HG03460 (cell line): ENCODE results near the gene S100A2.

Experiments
- ATAC-seq: cut with Tn5 transposase; IDR thresholded peaks from one replicate; pipeline ENCODE4 v1.9.1; 2021; ENCODE audit not compliant: unreplicated experiment

S100A2 gene

DNA sequence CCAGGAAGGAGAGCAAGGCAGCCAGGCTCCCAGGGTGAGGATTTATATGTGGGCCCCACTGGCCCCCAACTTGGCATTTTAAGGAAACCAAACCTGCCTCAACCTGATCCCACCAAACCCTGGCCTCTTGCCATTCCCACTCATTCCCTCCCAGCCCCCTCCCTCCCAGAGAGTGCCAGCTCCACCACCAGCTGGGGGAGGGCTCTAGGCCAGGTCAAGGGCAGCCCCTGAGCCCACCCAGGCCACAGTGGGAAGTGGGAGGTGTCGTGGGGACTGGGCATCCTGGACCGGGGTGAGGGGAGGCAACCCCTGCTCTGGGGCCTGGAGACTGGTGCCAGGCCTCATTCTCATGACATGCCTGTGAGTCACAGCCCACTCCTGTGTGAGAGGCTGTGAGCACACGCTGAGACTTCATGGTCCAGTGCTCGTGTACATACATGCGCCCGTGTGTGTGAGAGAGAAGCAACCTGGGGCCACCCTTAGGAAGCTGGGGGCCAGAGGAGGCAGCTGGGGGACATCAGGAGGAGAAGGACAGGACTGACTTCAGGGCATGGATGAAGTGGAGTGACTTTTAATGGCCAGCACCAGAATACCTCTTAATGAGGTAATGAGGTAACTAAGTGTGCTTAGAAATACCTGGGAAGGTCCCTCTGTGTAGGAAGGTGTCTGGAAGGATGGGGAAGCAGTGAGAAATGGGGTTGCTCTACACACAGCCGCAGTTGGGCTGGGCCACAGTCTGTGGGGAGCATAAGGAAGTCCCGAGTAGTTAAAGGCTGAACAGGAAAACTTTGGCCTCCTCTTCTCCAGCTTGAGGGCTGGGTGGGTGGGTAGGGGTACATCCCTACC is at the start of gene S100A2:
Gene S100A2, minus strand, starts transcription at position 316 of the 846 bp plus-strand sequence. CDS start 1,967 bp downstream, outside the sequence.
- peak; percentile 50 for ATAC-seq

- no peak for ATAC-seq
Measured at GRCh38 chr1:153615406-153615805, 49.8 kb upstream of the S100A2 start.

DNA sequence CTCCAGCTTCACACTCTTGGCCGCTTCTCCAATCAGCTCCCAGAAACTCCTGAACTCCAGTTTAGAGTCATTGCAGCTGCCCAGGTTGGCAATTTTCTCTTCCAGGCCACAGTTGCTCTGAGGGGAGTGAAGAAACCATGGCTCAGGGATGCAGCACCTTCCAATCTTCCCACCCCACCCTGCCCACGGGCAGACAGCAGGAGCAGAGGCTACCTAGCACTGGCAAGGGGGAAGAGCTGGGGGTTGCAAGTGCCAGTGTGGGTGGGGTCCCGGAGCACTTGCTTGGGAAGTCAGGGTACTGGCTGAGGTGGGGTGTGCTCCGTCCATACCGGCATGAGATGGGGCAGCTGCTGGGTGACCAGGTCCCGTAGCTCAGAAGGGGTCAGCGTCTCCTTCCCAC is 49.3 kb upstream of the S100A2 start:
- ATAC-seq = no peak

DNA sequence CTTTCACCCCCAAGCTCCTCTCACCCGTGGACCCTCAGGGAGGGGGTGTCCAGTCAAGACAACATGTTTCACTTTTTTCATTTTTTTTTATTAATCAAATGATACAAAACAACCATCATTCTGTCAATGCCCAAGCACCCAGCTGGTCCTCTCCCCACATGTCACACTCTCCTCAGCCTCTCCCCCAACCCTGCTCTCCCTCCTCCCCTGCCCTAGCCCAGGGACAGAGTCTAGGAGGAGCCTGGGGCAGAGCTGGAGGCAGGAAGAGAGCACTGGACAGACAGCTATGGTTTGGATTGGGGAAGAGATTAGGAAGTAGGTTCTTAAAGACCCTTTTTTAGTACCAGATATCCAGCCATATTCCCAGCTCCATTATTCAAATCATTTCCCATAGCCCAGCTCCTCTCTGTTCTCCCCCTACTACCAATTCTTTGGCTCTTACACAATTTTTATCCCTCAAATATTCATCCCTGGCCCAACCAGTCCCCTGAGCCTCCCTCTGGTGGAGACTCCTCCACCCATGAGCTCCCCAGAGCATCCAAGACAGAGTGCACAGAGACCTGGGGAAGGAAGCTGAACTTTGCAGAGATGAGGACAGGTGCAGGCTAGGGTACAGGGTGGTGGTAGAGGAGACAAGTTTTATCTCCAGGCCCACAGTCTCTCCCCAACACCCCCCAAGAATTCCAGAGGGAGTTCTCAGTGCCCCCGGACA is 48.7 kb upstream of the S100A2 start:
- no peak for ATAC-seq

GRCh38 chr1:153613406-153613805 is 47.8 kb upstream of the S100A2 start:
- ATAC-seq = no peak

DNA sequence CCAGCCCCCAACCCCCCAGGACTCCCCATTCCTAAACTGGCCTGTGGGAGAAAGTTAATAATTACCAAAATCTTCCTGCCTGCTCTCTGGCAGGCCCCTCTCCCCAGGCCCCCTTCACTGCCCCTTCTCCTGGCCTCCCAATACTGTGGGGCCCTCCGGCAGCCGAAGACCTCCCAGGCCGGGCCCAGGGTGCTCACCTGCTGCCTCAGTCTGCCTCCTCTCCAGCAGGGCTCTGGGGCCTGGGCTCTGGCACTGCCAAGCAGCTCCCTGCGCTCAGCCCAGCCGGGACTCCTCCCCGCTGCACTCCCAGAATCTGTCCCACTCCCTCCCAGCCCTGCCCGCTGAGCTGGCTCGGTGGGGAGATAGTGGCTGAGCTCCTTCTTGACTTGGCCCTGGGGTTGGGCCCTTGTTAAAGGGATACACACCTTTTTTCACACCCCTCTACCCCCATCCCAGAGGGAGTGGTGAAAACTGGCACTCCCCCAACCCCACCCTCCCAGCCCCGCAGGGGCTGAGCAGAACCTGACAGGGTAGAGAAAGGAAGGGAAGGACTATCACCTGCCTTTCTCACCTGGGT is 47.2 kb upstream of the S100A2 start, which contains the start of gene S100A16:
Gene S100A16, minus strand, starts transcription at position 383 of the 577 bp plus-strand sequence. CDS start 4,986 bp downstream, outside the sequence.
- ATAC-seq = no peak

DNA sequence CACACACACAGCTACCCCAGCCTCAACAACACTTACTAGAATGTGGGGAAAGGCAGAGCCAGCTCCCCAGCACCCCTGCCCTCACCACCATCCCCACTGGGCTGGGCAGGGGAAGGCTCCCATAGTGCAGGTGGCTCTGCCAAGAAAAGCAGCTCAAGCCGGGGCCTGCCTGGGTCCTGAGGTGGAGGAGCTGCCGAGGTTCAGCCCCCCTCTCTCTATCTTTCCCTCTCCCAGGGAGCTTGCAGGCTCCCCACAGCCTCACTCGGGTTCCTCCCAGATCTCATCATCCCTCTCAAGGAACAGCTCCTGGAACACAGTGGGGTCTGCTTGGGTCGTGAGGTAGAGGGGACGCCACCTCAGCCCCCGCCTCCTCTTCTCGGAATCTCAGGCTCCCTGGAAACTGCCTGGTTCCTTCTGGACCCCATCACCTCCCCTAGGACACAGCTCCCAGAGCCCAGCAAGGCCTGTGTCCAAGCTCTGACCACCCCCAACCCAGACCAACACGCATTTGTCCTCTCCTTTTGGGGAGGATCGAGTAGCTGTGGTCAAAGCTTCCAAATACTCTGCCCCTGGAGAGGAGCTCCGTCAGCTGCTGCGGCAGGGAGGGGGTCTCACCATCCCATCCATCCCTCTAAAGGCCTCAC is 46.6 kb upstream of the S100A2 start:
- no peak for ATAC-seq

GRCh38 chr1:153611356-153611755 is 45.7 kb upstream of the S100A2 start:
- no peak for ATAC-seq

- ATAC-seq = no peak
Measured at GRCh38 chr1:153610811-153611301, 45.2 kb upstream of the S100A2 start.

GRCh38 chr1:153610334-153610733 is 44.7 kb upstream of the S100A2 start:
- ATAC-seq = no peak

GRCh38 chr1:153609585-153609907 is 43.9 kb upstream of the S100A2 start:
- ATAC-seq = no peak

DNA sequence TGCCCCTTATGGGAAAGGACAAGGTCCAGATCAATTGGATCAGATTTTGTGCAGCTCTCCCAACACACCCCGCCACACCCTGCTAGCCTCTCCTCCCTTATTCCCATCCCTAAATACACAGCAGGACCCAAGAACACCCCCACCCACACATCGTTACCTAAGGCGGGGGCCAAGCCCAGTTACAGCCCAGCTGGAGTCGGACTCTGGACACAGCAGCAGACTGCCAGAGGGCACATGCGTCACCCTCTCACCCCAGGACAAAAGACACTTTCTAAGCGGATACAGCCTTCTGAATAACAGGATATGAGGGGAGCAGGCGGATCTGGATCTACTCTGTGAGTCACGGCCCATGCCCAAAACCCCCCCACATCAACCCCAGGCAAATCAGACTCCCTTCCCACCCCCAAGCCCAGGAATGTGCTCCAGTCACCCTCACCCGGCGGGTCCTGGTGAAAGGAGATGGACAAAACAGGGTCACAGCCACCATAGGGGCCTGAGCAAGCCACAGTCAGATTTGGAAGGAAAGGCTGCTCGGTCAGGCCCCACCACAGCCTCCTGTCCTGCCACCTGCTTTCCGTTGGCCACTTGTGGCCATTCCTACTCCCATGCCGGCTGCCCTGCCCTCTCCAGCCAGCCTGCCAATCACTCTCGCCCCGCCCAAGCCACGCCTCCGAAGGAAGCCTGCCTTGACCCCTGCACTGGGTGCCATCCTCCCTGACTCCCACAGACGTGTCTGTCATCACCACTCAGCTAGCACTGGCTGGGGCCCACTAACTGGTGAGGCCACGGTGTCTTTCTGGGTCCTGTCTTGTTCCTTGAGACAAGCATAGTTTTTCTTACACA is 43.3 kb upstream of the S100A2 start:
- no peak for ATAC-seq

- no peak for ATAC-seq
Measured at GRCh38 chr1:153608089-153608682, 42.5 kb upstream of the S100A2 start.

DNA sequence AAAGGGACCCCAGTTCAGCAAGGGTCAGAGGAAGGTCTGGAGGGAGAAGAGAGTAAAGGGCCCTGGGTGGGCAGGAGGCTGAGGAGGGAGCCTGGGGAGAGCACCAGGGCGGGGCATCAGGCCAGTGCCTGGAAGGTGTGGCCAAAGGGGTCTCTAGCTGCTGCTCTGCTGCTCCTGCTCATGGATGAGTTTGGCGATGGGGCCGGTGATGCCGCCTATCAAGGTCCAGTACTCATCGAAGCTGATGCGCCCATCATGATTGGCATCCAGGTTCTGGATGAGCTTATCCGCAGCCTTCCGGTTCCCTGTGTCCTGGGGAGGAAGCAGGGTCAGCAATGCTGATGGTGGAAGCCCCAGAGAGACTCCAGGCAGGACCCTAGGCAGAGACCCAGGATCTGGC is 41.7 kb upstream of the S100A2 start:
- no peak for ATAC-seq

DNA sequence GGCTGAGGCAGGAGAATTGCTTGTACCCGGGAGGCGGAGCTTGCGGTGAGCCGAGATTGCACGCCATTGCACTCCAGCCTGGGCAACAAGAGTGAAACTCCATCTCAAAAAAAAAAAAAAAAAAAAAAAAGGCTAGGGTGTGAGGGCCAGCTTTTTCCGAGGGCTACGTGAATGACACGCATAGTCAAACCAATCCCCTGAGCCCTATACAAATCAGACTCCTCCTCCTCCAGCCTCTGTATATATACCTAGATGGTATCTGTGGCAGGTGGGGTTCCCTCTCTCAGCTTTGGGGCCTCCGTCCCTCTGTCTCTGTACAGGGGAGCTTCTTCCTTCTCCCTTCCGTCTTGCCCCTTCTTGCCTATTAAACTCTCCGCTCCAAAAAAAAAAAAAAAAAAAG is 40.5 kb upstream of the S100A2 start:
- no peak for ATAC-seq

GRCh38 chr1:153602749-153603148 is 37.1 kb upstream of the S100A2 start:
- ATAC-seq = no peak

GRCh38 chr1:153599847-153600246 is 34.2 kb upstream of the S100A2 start:
- no peak for ATAC-seq

GRCh38 chr1:153598309-153599172 is 32.9 kb upstream of the S100A2 start:
- peak; percentile 97 for ATAC-seq

GRCh38 chr1:153597206-153597605 is 31.6 kb upstream of the S100A2 start:
- ATAC-seq = no peak
